ENCODE results near the gene MBD5.

DNA sequence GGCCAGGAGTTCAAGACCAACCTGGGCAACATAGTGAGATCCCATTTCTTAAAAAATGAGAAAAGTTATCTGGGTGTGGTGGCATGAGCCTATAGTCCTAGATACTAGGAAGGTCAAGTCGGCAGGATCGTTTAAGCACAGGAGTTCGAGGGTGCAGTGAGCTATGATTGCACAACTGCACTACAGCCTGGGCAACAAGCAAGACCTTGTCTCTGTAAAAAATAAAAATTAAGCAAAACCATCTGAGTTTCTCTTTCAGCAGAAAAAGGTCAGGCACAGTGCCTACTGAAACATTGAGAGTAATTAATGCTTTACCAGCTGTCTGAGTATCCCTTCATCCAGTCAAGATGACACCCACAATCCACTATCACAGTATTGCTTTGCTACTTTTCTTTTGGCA lies 258.3 kb downstream of the MBD5 start:
- TF ChIP-seq CTBP1 (IDR thresholded peaks at IDR 0.05; ENCODE audit: borderline replicate concordance): no peak
- TF ChIP-seq ELF4 (IDR thresholded peaks at IDR 0.05): no peak
- no peak for TF ChIP-seq TARDBP (IDR thresholded peaks at IDR 0.05)
- TF ChIP-seq SUZ12 (IDR thresholded peaks at IDR 0.05): no peak
- TF ChIP-seq FOXM1 (IDR thresholded peaks at IDR 0.05; ENCODE audit: borderline replicate concordance): no peak
- no peak for TF ChIP-seq NFRKB (IDR thresholded peaks at IDR 0.05)
- TF ChIP-seq ZNF384 (IDR thresholded peaks at IDR 0.05): no peak
- TF ChIP-seq FOXK2 (IDR thresholded peaks at IDR 0.05): no peak
- TF ChIP-seq FOXA1 (IDR thresholded peaks at IDR 0.05): no peak
- TF ChIP-seq HDGF (IDR thresholded peaks at IDR 0.05; ENCODE audit: borderline replicate concordance): no peak
